Mesenteric fat pad (tissue), 1 donor: ENCODE measurements around the gene LOXHD1. TPM values are rescaled to one million over a fixed set of nuclear protein-coding genes. Genes with fewer than 3 reads are reported as not detected.

Source experiments
- DNase-seq: peaks from one replicate; pipeline ENCODE4 v3.0.0-alpha.2; 2020; ENCODE audit warnings: low spot score
- total RNA-seq: library from RNA; stranded (reverse); fragmentation: NEBNext Ultra II Directional; extraction: Animal tissue kit (Norgen Biotek cat#: 25700); gene quantifications from one replicate; pipeline ENCODE4 v1.2.1, GENCODE V29; 2021
- donor health status: DM: yes; HTN: yes; CAD: no.

LOXHD1 gene
- total RNA-seq, 1 donor from 2014 or later, result 2.3 TPM

DNA sequence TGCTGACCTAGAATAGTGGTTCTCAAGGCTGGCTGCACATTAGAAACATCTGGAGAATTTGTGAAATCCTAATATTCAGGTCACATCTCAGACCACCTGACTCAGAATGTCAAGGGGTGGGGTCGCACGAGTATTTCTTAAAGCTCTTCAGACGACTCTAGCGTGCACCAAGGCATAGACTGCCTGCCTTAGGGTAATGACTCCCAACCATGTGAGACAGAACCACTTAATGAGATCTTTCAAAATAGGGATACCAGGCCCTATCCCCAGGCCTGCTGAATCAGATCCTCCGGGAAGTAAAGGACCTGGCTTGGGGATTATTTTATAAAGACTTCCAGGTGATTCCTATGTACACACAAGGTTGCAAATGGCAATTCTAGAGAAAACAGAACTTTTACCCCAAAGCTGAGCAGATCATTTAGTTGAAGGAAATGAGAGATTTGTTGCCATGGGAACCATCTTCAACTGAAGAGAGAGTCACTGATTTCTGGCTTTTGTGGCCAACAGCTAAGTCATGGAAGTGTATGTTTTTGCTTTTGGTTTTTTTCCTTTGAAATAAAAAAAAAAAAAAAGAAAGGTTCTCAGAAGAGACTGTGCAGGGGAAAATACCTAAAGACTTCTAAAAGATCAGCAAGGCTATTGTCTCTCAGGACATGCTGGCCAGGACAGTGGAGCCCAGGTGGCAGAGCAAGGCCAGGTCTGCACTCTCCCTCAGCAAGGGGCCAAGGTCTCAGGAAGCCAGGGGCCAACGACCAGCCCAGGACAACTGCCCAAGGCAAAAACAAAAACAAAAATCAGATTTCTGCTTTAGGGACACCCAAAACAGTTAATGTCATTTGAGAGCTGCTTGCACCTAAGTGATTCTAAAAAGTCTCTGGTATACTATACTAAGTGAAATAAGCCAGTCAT lies 15.3 kb upstream of the LOXHD1 start:
- no peak for DNase-seq

DNA sequence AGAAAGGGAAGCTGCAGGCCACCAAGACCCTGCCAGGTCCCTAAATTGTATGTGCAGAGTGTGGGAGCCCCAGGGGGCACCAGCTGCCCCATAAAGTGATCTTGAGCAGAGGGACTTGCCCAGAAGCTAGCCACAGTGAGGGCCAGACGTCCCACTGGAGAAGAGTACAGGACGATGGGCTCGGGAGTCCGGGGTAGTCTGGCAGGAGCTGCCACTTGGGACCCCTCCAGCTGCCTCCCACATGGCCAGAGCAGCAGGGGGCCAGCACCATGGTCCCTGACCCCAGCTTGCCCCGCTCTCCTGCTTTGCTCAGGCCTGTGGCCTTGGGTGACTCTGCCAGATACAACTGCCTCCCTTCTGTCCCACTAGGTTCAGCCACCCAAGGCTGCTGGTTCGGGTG lies 11.7 kb upstream of the LOXHD1 start:
- DNase-seq, result no peak

DNA sequence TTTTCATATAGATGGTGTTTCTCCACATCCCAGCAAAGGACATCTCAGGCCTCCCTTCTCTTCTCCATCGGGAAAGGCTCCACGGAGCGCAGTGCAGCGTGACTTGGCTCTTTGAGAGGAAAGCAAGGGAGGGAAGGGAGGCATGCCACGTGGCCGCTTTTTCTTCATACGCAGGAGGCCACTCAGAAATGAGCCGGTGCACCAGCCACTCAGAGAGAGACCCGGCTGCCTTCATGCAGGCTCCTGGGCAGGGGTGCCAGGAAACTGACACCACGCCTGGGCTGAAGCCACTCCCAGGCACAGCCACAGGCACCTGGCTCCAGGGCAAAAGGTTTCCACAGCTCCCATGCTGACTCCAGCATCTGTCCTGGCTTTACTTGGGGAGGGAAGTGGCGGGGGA lies 11.1 kb upstream of the LOXHD1 start:
- no peak for DNase-seq

DNA sequence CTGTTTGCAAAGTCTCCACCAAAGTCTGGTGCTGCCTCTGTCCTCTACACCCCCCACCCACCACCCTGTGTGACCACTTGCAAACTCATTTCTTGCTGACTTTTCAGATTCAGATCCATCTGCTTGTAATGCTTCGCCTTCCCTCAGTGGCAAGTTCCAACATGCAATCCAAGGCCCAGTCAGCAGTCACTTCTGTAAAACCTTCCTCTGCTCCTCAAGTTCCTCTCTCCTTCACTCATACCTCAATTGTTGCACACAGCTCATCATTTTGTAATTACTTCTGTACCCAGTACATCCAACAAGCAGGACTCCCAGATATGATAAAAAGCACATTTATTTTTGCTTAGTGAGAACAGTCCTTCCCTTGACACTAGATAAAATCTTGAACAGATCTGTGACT lies 6.5 kb upstream of the LOXHD1 start:
- no peak for DNase-seq

DNA sequence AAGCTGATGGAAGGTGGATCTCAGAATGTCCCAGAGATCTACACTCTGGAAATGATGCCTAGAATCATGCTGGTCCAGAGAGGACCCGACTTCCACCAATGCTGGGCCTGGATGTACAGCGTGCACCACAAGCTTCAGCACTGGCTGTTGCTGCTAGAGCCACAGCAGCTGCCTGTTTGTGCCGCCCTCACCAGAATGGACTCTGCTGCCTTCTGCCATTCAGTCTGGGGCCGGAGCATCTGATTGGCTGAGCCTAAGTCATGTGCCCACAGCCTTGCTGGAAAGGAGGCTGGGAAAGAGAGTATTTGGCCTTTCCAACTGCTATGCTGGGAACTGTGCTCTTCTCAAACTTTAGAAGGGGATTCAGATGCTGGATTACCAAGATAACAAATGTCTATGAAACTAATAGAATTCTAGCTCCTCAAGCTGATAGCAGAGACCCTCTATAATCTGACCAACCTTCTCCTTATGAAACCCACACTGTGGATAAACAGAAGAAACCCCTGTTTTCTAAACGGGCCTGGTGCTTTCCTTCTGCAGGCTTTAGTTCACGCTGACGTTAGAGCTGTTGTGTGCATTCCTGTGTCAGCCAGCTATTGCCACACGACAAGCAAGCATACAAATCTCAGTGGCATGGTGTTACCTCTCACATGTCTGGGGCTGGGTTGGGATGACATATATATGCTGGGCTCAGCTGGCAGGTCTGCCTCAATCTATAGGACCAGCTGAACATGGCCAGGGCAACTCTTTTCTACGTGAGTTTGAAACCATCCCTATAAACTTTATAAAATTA lies 4.1 kb upstream of the LOXHD1 start:
- no peak for DNase-seq

DNA sequence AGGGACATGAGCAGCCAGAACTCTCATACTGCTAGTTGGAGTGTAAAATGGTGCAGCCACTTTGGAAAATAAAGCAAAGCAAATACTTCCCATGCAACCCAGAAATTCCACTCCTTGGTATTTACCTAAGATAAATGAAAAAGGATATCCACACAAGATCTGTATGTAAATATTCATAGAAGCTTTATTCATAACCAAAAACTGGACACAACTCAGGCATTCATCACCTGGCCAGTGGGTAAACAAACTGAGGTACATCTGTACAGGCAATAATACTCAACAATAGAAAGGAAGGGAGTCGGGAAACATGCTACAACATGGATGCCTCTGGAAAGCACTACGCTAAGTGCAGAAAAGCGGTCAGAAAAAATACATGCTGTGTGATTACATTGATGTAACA lies 2.5 kb upstream of the LOXHD1 start:
- no peak for DNase-seq

DNA sequence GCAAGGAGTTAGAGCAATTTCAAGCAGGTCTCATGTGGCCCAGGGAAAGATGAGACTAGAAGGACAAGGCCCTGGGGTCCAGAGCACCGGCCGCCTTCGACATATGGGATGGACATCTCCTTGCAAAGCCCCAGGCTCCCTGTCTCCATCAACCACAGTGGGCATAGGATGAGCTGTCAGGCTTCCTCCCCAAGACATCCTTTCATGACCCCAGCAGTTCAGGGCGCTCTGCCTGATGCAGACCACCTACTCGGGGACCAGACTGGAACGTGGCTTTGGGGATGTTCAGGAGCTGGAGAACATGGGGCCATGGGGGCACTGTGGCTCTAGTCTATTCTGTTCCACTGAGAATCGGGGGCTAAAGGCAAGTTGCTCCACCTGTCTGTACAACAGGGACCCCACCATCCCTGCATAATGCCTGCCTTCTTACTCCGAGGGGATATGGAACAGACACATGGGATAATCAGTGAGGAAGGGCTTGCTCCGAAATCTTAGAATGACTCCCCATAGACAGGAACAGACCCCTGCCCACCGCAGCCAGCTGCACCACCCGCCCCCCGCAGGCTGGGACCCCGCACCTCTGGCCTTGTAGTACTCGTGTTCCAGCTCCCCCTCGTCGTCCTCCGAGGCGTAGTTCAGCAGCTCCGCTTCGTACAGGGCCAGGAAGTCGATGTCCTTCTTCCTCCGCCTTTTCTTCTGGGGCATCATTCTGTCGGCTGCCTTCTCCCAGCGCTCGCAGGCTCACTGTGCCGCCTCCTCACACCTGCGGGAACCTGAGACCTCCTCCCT lies 500 bp downstream of the LOXHD1 start:
- DNase-seq, result no peak

DNA sequence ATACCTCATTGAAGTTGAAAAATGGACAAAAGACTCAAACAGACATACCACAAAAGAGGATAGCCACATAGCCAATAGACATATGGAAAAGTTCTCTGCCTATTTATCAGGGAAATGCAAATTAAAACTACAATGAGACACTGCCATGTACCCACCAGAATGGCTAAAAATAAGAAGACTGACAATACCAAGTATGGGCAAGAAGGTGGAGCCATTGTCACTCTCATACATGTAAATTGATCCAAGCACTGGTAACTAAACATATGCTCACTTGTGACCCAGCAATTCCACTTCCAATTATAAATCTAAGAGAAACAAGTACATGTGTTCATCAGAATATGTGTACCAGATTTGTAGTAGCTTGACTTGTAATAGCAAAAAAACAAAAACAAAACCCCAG lies 4.6 kb downstream of the LOXHD1 start:
- no peak for DNase-seq

DNA sequence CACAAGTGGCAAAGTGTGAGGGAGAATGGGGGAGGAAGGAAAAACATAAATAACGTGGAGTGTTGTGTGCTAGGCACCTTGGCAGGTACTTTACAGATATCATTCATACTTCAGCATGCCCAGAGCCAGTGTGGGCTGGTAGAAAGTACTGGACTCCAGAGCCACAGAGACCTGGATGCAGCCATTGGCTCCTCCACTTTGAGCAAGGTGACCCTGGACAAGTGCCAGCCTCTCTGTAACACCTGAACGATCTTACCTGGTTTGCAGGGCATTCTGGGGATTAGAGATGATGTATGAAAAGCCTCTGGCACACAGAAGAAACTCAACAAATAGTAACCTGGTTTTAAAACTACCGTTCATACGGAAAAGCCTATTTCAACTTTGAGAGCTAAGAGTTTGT lies 6.3 kb downstream of the LOXHD1 start:
- DNase-seq, result no peak

DNA sequence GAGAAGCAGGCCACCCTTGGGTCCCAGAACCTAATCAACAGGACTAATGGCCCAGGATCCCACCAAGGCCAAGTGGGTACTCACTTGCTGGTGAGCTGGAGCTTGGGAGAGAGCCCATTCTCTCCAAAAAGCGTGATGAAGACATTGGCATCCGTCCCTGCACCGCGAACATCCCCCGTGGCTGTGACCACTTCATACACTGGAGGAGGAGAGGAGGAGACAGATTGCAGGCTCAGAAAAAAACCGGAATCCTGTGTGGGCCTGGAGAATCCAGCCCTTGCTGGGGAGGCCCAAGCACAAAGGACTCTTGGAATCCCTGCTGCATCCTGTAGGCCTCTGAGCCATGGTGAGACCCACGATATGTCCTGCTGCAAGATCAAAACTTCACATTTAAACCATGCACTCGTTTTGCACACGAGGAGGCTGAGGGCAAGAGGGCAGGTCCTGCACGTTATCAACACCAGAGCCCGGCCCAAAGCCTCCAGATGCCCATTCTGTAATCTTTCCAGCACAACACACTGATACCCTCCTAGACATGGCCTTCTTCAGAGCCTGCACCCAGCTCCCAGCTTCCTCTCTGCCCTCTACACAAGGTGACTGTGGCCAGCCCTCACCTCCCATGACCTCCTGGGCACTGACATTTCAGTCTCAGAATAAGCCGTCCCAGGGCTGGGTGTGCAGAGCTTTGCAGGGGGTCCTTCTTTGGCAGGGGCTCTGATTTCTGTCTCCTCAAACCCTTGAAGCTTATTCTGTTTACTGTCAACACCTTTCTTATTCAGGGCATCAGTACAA lies 7.8 kb downstream of the LOXHD1 start:
- peak; percentile 47 for DNase-seq

DNA sequence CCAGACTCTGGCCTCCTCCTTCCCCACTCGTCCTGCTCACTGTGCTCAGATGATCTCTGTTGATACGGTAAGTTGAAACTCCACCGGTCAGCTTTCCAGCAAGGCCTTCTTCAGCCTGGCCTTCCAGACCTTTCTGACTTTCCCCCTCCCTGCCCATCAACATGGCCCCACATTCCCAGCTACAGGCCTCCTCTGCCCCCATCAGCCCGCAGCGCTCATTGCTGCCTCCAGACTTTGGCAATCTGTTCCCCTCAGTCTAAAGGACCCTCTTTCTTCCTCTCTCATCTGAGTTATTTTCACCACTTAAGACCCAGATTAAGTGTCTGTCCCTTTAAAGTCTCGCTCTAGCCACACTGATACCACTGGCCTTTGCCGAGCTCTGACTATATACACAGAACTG lies 10.6 kb downstream of the LOXHD1 start:
- DNase-seq, result peak; percentile 28

DNA sequence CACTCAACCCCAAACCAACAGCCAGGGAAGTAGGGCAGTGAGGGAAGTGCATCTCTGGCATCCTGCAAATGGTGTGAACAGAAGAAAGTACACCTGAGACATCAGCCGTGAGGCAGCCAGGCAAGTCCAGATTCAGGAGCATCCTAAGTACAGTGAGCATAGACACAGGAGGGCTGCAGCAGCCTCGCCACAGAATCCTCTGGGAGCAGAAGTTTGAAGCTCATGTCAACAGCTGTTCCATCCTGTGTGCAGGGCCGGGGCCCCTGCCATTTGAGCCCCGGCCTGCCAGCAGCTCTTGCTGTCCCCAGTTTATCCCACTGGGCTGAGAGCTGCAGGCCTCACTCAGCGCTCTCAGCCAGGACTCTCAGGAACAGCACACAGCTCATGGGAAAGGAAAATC lies 14.5 kb downstream of the LOXHD1 start:
- peak; percentile 81 for DNase-seq

DNA sequence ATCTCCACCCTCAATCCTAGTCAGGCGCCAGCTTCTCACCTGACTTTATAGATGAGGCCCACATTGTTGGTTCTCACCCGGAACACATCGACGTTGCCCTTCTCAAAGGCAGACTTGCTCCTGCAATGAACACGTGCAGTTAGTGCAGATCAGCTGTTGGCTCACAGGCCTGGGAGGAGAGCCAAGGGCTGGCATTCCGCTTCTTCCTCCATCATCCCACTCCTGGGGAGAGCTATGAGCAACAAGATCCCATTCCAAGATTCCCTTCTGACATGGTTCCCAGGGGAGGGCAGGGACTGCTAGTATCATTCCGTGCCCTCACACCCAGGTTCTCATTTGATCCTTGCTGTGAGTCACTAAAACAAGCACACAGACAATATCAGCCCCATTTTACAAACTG lies 15.1 kb downstream of the LOXHD1 start:
- DNase-seq, result peak; percentile 64

DNA sequence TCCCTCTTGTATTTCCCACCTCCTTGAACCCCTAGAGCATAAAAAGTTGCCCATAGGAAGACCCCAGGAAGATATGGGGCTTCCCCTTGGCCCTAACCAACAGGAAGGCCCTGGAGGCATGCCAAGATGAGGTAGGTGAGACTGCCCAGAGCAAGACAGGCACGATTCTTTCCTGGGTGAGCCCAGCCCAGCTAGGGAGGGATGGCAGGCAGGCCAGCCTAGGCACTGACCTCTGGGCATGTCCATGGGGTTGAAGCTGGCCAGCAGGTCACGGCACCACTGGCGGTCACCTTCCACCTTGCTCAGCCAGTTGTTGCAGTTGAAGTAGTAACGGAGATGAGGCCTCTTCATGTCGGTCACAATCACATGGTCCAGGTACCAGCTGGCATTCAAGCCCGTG lies 17.6 kb downstream of the LOXHD1 start:
- peak; percentile 69 for DNase-seq

DNA sequence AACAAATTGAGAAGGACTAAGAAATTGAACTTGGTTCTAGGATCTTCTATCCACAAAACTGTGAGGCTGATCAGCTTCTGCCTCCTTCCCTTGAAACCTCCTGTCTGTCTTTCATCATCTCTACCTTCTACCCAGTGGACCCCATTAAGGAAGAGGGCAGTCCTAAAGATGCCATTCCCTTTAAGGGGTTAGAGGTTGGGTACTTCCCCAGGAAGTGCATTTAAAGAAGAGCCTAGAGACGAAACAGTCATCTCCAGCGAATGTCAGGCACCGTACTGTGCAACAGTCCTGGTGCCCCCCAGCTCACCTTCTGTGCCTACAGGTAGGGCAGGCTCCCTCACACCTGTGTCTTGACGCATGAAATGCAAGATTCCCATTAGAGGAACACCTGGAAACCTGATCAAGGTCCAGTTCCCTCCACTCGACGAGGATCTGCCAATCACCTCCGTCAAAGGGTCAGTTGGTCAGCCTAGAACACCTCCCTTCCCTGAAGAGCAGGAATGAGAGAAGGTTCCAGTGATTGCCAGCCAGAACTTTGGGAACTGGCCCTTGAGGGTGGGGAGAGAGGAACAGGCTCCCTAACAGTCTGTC lies 20.9 kb downstream of the LOXHD1 start:
- no peak for DNase-seq

DNA sequence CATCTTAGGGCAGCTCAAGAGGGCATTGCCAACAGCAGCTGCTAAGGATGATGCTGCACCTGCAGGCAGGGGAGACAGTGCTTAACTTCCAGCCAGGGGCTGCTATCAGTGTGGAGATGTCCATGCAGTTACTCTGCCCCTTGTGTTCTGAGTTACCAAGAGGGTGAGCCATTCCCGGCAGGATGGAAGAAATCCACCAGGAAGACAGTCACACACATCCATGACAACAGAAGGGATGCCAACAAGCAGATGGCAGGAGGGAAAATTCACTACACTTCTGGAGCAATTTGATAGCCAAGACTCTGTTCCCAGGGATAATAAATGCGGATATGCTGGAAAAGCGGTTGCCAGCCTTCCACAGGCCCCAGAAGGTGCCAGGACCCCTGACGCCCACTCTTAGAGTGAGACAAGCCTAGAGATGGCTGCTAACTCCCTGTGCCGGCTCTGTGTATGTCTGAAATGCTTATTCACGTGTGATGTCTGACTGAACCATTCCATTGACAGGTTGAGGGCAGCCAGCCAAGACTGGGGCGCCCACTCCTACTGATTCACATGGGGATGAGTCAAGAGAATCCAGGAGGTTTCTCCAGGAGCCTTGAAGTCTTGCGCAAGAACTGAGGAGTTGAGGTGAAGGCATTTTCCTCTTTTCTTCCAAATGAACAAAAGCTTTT lies 24.5 kb downstream of the LOXHD1 start:
- DNase-seq, result no peak

DNA sequence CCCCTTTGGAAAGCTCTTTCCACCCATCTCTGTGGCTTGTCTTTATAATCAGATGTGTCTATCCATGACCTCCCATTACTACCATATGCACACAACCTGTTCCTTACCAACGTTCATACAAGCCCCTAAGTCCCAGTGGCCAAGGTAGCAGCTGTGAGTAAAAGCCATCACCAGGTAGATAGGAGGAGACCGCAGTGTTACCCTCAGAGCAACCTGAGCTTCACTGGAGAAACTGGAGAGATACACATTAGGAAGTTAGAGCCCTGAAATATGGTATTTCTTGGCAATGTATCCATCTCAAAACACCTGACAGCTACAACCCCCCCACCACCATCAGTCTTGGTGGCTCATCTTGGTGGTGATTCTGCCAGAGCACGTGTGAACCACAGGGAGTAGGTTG lies 26.0 kb downstream of the LOXHD1 start:
- DNase-seq, result no peak

DNA sequence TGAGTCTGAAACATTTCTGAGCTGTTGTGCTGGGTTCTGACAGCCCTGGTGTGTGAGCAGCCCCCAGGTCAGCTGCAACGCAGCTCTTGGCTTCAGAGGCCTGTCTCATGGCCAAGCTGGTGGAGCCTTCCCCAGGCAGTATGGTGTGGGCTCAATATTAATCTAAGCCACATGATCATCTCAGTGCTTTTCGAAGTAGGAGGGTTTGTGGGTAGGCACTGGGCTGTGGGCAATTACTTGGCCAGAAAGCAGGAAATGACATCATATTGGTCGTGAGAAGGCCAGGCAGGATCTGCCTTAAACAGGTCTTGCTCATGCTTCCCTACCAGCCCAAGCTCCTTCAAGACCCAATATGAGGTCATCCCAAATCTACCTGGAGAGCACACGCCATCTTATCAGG lies 26.9 kb downstream of the LOXHD1 start:
- no peak for DNase-seq

DNA sequence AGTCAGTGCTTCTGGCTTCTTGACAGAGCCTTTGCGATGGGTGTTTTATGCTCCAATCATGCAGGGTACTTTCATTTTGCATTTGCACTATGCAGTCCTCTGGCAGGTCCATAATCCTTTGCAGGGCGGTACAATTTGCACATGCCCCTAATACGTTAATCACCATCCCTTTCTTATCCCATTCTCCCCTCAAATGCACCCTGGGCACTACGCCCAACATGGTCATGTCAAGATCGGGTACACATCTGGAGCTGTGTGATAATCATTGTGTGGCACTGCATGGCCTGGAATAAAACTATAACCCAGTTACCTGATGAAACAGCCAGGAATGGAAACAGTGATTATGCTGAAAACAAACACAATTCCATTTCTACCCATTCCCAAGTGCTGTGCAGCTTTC lies 27.7 kb downstream of the LOXHD1 start:
- DNase-seq, result no peak

DNA sequence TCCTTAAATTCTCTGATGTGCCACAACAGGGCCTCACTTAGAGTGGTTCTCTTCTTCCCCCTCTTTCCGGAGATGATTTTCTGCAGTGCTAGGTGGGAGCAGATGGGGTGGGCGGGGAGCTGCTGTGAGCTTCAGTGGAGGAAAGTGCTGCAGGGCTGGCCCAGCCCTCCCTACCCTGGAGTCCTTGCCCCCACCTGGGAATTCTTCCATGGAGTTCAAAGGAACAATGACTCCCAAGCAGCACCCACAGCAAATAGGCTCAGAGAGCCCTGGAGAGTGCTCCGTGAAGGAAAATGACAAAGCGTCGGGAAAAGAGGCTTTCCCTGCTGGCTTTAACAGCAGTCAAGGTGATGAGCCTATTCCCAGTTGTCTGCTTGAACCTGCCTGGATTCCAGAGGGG lies 28.8 kb downstream of the LOXHD1 start:
- no peak for DNase-seq
